ENCODE data around the gene ADAM12.

GRCh38 chr10:126163506-126163905 lies 224.8 kb downstream of the ADAM12 start:
- TF ChIP-seq POLR2A (IDR thresholded peaks at IDR 0.05) = no peak
- TF ChIP-seq CTCF (IDR thresholded peaks at IDR 0.05) = no peak
- no peak for TF ChIP-seq POLR2AphosphoS5 (IDR thresholded peaks at IDR 0.05; ENCODE audit: insufficient read depth in 1 of 2, low read depth in 1 of 2)
